ENCODE measurements around the gene KIRREL3.

The KIRREL3 gene

GRCh38 chr11:126567419-126567818 lies 433.2 kb downstream of the KIRREL3 start:
- Histone ChIP-seq H3K27ac (ENCODE audit: low read length) (no peak overlapping the region), H3K4me1 (ENCODE audit: control insufficient read depth in 1 of 2, insufficient read depth in 2 of 2, low read length in 2 of 2) (no peaks in the 10 kb centered on the region), H3K36me3 (ENCODE audit: control insufficient read depth in 1 of 2, insufficient read depth in 2 of 2, low read length in 2 of 2) (no peaks in the 10 kb centered on the region), H3K4me3 (ENCODE audit: low read depth in 1 of 2, low read length in 2 of 2) (no peak overlapping the region), H3K9me3 (ENCODE audit: control insufficient read depth in 1 of 2, low read length in 2 of 2) (no peaks in the 10 kb centered on the region), H3K27me3 (ENCODE audit: low read depth, low read length) (no peaks in the 10 kb centered on the region)

DNA sequence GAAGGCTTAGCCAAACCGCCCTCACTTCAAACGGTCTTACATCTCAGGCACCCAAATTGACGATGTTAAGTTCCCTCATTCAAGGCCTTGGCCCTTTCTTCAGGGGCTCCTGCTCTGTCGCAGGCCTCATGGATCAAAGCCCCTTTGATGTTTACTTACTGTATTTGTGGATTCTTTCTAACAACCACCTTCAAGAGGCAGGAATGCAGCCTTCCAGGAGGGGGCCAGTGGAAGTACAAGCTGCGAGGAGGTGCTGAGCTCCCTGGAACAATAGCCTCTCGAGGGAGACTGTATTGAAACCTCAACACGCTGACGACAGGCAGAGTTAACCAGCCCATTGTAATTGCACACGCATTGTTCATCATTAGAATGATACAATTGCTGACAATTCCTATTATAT lies 436.0 kb downstream of the KIRREL3 start:
- H3K9me3 ChIP-seq (ENCODE audit: control insufficient read depth in 1 of 2, low read length in 2 of 2), result no peaks in the 10 kb centered on the region
- no peaks in the 10 kb centered on the region for H3K36me3 ChIP-seq (ENCODE audit: control insufficient read depth in 1 of 2, insufficient read depth in 2 of 2, low read length in 2 of 2)
- H3K27ac ChIP-seq (ENCODE audit: low read length), result no peak overlapping the region
- no peak overlapping the region for H3K4me3 ChIP-seq (ENCODE audit: low read depth in 1 of 2, low read length in 2 of 2)
- no peaks in the 10 kb centered on the region for H3K4me1 ChIP-seq (ENCODE audit: control insufficient read depth in 1 of 2, insufficient read depth in 2 of 2, low read length in 2 of 2)
- H3K27me3 ChIP-seq (ENCODE audit: low read depth, low read length), result no peaks in the 10 kb centered on the region

GRCh38 chr11:126561327-126561893 lies 439.2 kb downstream of the KIRREL3 start:
- H3K36me3 ChIP-seq (ENCODE audit: control insufficient read depth in 1 of 2, insufficient read depth in 2 of 2, low read length in 2 of 2), result no peaks in the 10 kb centered on the region

GRCh38 chr11:126560221-126560620 lies 440.3 kb downstream of the KIRREL3 start:
- Histone ChIP-seq H3K36me3 (ENCODE audit: control insufficient read depth in 1 of 2, insufficient read depth in 2 of 2, low read length in 2 of 2) (no peaks in the 10 kb centered on the region), H3K9me3 (ENCODE audit: control insufficient read depth in 1 of 2, low read length in 2 of 2) (no peaks in the 10 kb centered on the region), H3K4me3 (ENCODE audit: low read depth in 1 of 2, low read length in 2 of 2) (no peak overlapping the region), H3K4me1 (ENCODE audit: control insufficient read depth in 1 of 2, insufficient read depth in 2 of 2, low read length in 2 of 2) (no peaks in the 10 kb centered on the region), H3K27me3 (ENCODE audit: low read depth, low read length) (no peaks in the 10 kb centered on the region), H3K27ac (ENCODE audit: low read length) (no peak overlapping the region)

More at GRCh38 chr11:126561327-126561893, 439.2 kb downstream of the KIRREL3 start:
- Histone ChIP-seq H3K27me3 (ENCODE audit: low read depth, low read length) (no peaks in the 10 kb centered on the region), H3K4me1 (ENCODE audit: control insufficient read depth in 1 of 2, insufficient read depth in 2 of 2, low read length in 2 of 2) (no peaks in the 10 kb centered on the region), H3K9me3 (ENCODE audit: control insufficient read depth in 1 of 2, low read length in 2 of 2) (no peaks in the 10 kb centered on the region), H3K4me3 (ENCODE audit: low read depth in 1 of 2, low read length in 2 of 2) (no peak overlapping the region), H3K27ac (ENCODE audit: low read length) (no peak overlapping the region)

DNA sequence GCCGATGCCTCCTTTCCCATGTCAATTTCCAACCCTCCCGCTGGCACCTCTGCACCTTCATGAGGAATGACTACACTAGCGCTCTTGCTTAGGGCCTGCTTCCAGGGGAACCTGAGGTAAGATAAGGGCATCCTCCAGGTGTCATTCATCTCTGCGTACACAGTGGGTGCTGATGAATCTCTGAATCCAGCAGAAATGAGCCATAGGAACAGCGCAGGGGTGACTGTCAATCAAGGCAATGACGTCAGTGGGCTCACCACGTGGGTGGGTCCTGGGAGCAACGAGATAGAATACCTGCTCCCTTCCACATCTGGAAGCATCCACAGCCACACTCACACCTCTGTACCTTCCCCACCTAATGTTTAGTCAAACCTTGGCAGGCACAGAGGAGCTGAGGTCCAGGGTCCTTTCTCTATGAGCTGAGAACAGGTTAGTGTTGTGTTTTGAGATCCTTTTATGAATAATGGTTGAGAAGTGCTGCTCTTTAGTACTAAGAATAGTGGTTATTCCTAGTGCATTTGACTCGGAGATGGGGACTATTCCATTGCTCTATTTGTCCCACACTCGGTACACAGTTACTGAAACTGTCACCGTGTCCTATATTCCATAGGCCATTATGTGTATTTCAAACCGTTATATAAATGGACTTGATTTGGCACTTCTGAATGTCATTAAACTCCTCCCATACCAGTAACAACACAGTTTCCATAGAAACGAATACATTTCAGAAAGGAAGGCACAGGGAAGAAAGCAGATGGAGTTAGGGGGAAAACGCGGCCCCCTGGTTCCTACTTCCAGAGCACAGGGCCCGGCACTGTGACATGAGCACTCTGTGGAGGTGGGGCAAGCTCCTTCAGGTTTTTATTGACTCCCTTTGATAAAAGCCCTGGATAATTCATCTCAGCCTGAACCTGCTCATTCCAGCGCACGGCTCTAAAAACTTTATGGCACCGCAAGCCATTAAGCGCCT lies 451.7 kb downstream of the KIRREL3 start:
- Histone ChIP-seq H3K4me1 (ENCODE audit: control insufficient read depth in 1 of 2, insufficient read depth in 2 of 2, low read length in 2 of 2) (peaks cover 0 to 14% of the 10 kb centered on the region in 2 donors), H3K36me3 (ENCODE audit: control insufficient read depth in 1 of 2, insufficient read depth in 2 of 2, low read length in 2 of 2) (no peaks in the 10 kb centered on the region), H3K9me3 (ENCODE audit: control insufficient read depth in 1 of 2, low read length in 2 of 2) (no peaks in the 10 kb centered on the region), H3K4me3 (ENCODE audit: low read depth in 1 of 2, low read length in 2 of 2) (no peak overlapping the region), H3K27ac (ENCODE audit: low read length) (no peak overlapping the region), H3K27me3 (ENCODE audit: low read depth, low read length) (no peaks in the 10 kb centered on the region)

- no peak overlapping the region for H3K27ac ChIP-seq (ENCODE audit: low read length)
- no peaks in the 10 kb centered on the region for H3K27me3 ChIP-seq (ENCODE audit: low read depth, low read length)
- no peak overlapping the region for H3K4me3 ChIP-seq (ENCODE audit: low read depth in 1 of 2, low read length in 2 of 2)
- H3K9me3 ChIP-seq (ENCODE audit: control insufficient read depth in 1 of 2, low read length in 2 of 2), result no peaks in the 10 kb centered on the region
- H3K4me1 ChIP-seq (ENCODE audit: control insufficient read depth in 1 of 2, insufficient read depth in 2 of 2, low read length in 2 of 2), result peaks cover 0 to 15% of the 10 kb centered on the region in 2 donors
- H3K36me3 ChIP-seq (ENCODE audit: control insufficient read depth in 1 of 2, insufficient read depth in 2 of 2, low read length in 2 of 2), result no peaks in the 10 kb centered on the region
Measured at GRCh38 chr11:126547691-126548090, 452.9 kb downstream of the KIRREL3 start.

DNA sequence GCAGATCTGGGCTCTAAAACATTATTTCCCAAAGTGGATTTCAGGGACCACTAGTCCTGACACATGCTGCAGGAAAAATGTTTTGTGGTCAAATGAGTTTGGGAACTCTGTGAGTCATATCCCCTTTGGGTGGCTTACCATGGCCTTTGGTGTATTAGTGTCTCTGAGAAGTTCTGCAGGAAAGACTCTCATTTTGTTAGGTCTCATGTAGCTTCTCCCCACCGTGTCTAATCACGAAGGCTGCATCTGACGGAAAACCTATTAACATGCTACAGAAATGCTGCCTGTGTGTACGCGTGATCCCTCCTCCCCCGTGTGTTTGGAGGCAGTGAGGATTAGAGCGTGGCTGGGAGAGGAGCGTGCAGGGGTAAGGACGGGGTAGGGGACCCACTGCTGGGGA lies 453.4 kb downstream of the KIRREL3 start:
- H3K4me3 ChIP-seq (ENCODE audit: low read depth in 1 of 2, low read length in 2 of 2), result no peak overlapping the region
- no peaks in the 10 kb centered on the region for H3K9me3 ChIP-seq (ENCODE audit: control insufficient read depth in 1 of 2, low read length in 2 of 2)
- H3K4me1 ChIP-seq (ENCODE audit: control insufficient read depth in 1 of 2, insufficient read depth in 2 of 2, low read length in 2 of 2), result peaks cover 0 to 15% of the 10 kb centered on the region in 2 donors
- H3K36me3 ChIP-seq (ENCODE audit: control insufficient read depth in 1 of 2, insufficient read depth in 2 of 2, low read length in 2 of 2), result no peaks in the 10 kb centered on the region
- no peaks in the 10 kb centered on the region for H3K27me3 ChIP-seq (ENCODE audit: low read depth, low read length)
- H3K27ac ChIP-seq (ENCODE audit: low read length), result no peak overlapping the region

- no peak overlapping the region for H3K4me3 ChIP-seq (ENCODE audit: low read depth in 1 of 2, low read length in 2 of 2)
- peaks cover 0 to 15% of the 10 kb centered on the region in 2 donors for H3K4me1 ChIP-seq (ENCODE audit: control insufficient read depth in 1 of 2, insufficient read depth in 2 of 2, low read length in 2 of 2)
- H3K27me3 ChIP-seq (ENCODE audit: low read depth, low read length), result no peaks in the 10 kb centered on the region
- H3K36me3 ChIP-seq (ENCODE audit: control insufficient read depth in 1 of 2, insufficient read depth in 2 of 2, low read length in 2 of 2), result no peaks in the 10 kb centered on the region
- H3K9me3 ChIP-seq (ENCODE audit: control insufficient read depth in 1 of 2, low read length in 2 of 2), result no peaks in the 10 kb centered on the region
- no peak overlapping the region for H3K27ac ChIP-seq (ENCODE audit: low read length)
Measured at GRCh38 chr11:126546694-126547093, 453.9 kb downstream of the KIRREL3 start.

DNA sequence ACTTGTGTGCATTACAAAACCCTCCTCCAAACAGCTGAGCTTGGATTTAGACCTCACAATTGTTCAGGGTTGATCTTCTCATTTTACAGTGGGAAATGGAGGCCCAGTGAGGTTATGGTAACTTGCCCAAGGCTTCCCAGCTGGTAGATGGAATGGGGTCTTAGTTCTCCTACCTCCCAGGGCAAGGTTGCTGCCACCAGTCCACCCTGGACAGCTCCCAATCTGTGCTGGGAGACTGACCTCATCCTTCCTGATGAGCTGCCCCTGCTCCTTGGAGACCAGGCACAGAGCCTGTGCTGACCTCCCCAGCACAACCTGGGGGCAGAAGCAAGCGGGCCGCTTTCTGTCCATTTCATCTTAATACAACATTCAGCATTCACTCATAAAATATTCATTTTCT lies 454.4 kb downstream of the KIRREL3 start:
- no peaks in the 10 kb centered on the region for H3K27me3 ChIP-seq (ENCODE audit: low read depth, low read length)
- H3K4me3 ChIP-seq (ENCODE audit: low read depth in 1 of 2, low read length in 2 of 2), result no peak overlapping the region
- H3K27ac ChIP-seq (ENCODE audit: low read length), result no peak overlapping the region
- H3K36me3 ChIP-seq (ENCODE audit: control insufficient read depth in 1 of 2, insufficient read depth in 2 of 2, low read length in 2 of 2), result no peaks in the 10 kb centered on the region
- H3K9me3 ChIP-seq (ENCODE audit: control insufficient read depth in 1 of 2, low read length in 2 of 2), result no peaks in the 10 kb centered on the region
- H3K4me1 ChIP-seq (ENCODE audit: control insufficient read depth in 1 of 2, insufficient read depth in 2 of 2, low read length in 2 of 2), result peaks cover 0 to 15% of the 10 kb centered on the region in 2 donors

DNA sequence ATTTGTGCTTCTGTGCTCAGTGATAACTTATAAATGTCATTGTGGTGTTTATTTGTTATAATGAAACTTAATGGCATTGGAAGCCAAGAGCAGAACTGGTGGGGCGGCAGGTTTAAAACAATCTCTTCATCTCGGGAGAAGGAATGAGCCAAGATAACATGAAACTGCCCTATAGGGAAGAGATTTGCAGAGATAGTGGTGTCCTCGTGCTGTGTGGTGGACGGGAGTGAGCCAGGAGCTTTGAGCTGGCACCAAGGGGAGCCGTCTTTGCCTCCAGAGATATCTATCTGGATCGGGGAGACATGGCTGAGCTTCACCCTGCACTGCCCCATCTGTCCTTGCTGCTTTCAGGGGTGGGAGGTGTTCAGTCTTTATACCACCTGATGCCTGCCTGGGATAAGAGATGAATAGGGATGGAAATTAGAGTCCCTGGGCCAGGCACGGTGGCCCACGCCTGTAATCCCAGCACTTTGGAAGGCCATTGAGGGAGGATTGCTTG lies 455.5 kb downstream of the KIRREL3 start:
- H3K4me1 ChIP-seq (ENCODE audit: control insufficient read depth in 1 of 2, insufficient read depth in 2 of 2, low read length in 2 of 2), result peaks cover 0 to 15% of the 10 kb centered on the region in 2 donors
- no peaks in the 10 kb centered on the region for H3K9me3 ChIP-seq (ENCODE audit: control insufficient read depth in 1 of 2, low read length in 2 of 2)
- H3K36me3 ChIP-seq (ENCODE audit: control insufficient read depth in 1 of 2, insufficient read depth in 2 of 2, low read length in 2 of 2), result no peaks in the 10 kb centered on the region
- no peaks in the 10 kb centered on the region for H3K27me3 ChIP-seq (ENCODE audit: low read depth, low read length)
- H3K27ac ChIP-seq (ENCODE audit: low read length), result no peak overlapping the region
- no peak overlapping the region for H3K4me3 ChIP-seq (ENCODE audit: low read depth in 1 of 2, low read length in 2 of 2)

DNA sequence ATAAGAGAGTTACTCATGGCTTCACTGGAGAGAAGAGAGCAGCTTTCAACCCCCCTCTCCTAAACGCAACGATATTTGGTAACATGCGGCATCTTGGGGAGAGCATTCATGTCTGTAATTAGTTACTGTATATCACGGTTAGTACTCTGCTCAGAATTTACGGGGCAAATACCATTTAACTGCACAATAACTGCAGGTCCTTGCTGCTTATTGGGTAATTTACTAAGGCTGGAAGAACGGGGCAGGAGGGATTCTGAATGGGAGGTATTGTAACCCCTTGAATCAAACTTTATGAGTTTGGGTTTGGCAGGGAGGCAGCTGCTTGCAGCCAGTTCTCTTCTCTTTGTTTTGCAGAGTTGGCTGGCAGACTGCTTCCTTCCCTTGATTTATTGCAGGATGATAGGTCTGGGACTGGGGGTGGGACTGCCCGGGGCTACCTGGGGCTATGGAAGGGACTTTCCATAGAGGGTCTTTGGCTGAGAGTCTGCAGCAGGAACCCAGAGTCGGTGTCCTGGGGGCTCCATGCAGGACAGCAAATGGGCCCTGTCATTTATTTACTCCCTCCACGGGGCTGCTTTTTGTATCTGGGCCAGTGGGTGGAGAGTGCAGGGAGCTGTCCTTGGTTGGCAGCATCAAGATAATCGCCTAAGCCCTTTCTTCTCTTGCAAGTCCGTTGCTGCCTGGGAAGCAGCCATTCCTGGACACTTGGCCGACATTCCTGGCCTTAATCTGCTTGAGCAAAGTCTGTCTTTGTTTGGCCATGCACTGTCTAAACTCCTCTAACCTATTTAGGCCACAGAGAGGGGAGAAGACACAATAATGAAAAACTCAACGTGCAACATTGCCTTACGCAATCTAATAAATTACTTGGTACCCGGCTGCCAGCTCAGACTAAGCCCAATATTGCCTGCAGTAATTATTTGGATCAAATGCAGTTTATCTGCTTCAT lies 456.2 kb downstream of the KIRREL3 start:
- no peaks in the 10 kb centered on the region for H3K27me3 ChIP-seq (ENCODE audit: low read depth, low read length)
- H3K9me3 ChIP-seq (ENCODE audit: control insufficient read depth in 1 of 2, low read length in 2 of 2), result no peaks in the 10 kb centered on the region
- no peak overlapping the region for H3K27ac ChIP-seq (ENCODE audit: low read length)
- H3K4me1 ChIP-seq (ENCODE audit: control insufficient read depth in 1 of 2, insufficient read depth in 2 of 2, low read length in 2 of 2), result peaks cover 0 to 15% of the 10 kb centered on the region in 2 donors
- H3K36me3 ChIP-seq (ENCODE audit: control insufficient read depth in 1 of 2, insufficient read depth in 2 of 2, low read length in 2 of 2), result no peaks in the 10 kb centered on the region
- H3K4me3 ChIP-seq (ENCODE audit: low read depth in 1 of 2, low read length in 2 of 2), result no peak overlapping the region

Measured in muscle layer of duodenum (tissue), 2 donors.